Activated naive CD4-positive, alpha-beta T cell treated with anti-CD3 and anti-CD28 coated beads, Interleukin-2, amount 50 U/mL, for 24 hours (primary cell): Measurements from ENCODE around the gene AOC1.
A peak's percentile ranks its signal among the peaks of the same experiment; 100 is the strongest.
"Not testable (repeated sequence)": the region's sequence is repeated elsewhere in the genome, so short reads cannot be mapped to it uniquely, and the experiment has no call there.

Source experiments
- H3K27ac Mint-ChIP-seq: one replicate; pipeline ENCODE4 v1.8.0; 2021; ENCODE audit warnings: mild to moderate bottlenecking, mixed read lengths
- H3K27me3 Mint-ChIP-seq: one replicate; pipeline ENCODE4 v1.8.0; 2021; ENCODE audit warnings: mixed read lengths
- H3K36me3 Mint-ChIP-seq: one replicate; pipeline ENCODE4 v1.8.0; 2021; ENCODE audit warnings: mixed read lengths
- H3K4me1 Mint-ChIP-seq: one replicate; pipeline ENCODE4 v1.8.0; 2021; ENCODE audit warnings: mixed read lengths
- H3K4me3 Mint-ChIP-seq: one replicate; pipeline ENCODE4 v1.8.0; 2021; ENCODE audit warnings: mild to moderate bottlenecking, mixed read lengths
- H3K9me3 Mint-ChIP-seq: one replicate; pipeline ENCODE4 v1.8.0; 2021; ENCODE audit warnings: mixed read lengths

Gene AOC1

GRCh38 chr7:150897502-150898474 lies 45.5 kb downstream of the AOC1 start:
- Mint-ChIP-seq H3K9me3 (no peaks in the 10 kb centered on the region), H3K4me3 (no peak overlapping the region), H3K36me3 (peaks cover 2% of the 10 kb centered on the region), H3K4me1 (peaks cover 8% of the 10 kb centered on the region), H3K27ac (no peak overlapping the region), H3K27me3 (peaks cover 30% of the 10 kb centered on the region)

- Mint-ChIP-seq H3K4me1 (peaks cover 8% of the 10 kb centered on the region), H3K4me3 (no peak overlapping the region), H3K27me3 (peaks cover 31% of the 10 kb centered on the region)
Measured at GRCh38 chr7:150898475-150899011, 46.2 kb downstream of the AOC1 start.

DNA sequence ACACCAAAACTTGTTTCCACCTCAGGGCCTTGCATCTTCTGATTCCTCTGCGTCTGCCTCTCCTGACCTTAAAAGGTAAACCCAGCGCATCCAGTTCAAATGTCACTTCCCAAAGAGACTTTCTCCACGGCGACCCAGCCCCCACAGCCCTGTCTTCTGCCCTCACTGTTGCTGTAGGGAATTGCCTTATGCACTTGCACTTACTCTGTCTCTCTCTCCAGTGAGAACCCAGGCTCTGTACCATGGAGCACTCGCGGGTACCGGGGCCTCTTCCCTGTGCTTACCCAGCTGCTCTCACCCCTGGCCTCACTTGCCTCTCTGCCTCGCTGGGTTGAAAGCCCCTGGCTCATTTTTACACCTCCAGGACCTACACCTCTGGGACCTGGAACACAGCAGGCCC lies 48.4 kb downstream of the AOC1 start:
- H3K4me3 Mint-ChIP-seq, result no peak overlapping the region
- H3K9me3 Mint-ChIP-seq, result no peaks in the 10 kb centered on the region
- H3K4me1 Mint-ChIP-seq, result peaks cover 8% of the 10 kb centered on the region
- no peaks in the 10 kb centered on the region for H3K36me3 Mint-ChIP-seq
- H3K27ac Mint-ChIP-seq, result no peak overlapping the region
- peaks cover 31% of the 10 kb centered on the region for H3K27me3 Mint-ChIP-seq

More at GRCh38 chr7:150898475-150899011, 46.2 kb downstream of the AOC1 start:
- peaks cover 2% of the 10 kb centered on the region for H3K36me3 Mint-ChIP-seq
- H3K9me3 Mint-ChIP-seq, result no peaks in the 10 kb centered on the region
- no peak overlapping the region for H3K27ac Mint-ChIP-seq

DNA sequence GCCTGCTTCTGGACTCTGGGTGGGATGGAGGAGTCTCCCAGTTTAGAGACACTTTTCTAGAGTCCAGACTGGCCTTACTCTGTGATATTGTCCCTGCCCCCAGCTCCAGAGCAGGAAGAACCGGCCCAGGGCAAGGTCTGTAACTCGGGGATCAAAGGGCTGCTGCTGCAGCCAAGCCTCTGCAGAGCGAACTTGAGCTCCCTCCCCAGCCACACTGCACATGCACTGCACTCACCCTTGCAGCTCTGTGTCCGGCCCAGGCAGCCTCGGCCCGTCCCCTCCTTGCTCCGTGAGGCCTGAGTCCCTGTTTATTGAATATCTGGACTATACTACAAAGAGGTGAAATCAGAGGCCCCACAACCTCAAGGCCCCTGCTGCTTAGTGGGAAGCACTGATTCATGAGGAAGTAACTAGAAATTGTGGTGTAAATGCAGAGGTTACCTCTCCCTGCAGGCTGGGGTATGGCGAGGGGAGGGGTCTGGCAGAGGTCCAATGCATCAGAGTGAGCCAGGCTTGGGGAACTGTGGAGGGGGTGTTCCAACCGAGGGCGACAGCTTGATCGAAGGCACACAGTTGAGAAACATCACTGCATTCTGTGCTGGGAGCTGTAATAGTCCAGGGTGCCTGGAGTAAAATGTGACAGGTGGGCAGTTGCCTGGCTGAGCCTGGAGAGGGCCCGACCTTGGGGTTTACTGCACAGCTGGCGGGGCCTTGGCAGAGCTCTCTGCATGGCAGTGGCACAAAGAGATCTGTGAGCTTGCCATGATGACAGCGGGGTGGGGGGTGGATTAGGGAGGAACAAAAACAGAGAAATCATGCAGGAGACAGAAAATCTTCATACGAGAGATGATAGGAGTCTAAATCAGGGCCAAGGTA lies 49.1 kb downstream of the AOC1 start:
- no peak overlapping the region for H3K4me3 Mint-ChIP-seq
- peaks cover 8% of the 10 kb centered on the region for H3K4me1 Mint-ChIP-seq
- no peaks in the 10 kb centered on the region for H3K9me3 Mint-ChIP-seq
- peaks cover 28% of the 10 kb centered on the region for H3K27me3 Mint-ChIP-seq
- H3K27ac Mint-ChIP-seq, result no peak overlapping the region
- no peaks in the 10 kb centered on the region for H3K36me3 Mint-ChIP-seq

DNA sequence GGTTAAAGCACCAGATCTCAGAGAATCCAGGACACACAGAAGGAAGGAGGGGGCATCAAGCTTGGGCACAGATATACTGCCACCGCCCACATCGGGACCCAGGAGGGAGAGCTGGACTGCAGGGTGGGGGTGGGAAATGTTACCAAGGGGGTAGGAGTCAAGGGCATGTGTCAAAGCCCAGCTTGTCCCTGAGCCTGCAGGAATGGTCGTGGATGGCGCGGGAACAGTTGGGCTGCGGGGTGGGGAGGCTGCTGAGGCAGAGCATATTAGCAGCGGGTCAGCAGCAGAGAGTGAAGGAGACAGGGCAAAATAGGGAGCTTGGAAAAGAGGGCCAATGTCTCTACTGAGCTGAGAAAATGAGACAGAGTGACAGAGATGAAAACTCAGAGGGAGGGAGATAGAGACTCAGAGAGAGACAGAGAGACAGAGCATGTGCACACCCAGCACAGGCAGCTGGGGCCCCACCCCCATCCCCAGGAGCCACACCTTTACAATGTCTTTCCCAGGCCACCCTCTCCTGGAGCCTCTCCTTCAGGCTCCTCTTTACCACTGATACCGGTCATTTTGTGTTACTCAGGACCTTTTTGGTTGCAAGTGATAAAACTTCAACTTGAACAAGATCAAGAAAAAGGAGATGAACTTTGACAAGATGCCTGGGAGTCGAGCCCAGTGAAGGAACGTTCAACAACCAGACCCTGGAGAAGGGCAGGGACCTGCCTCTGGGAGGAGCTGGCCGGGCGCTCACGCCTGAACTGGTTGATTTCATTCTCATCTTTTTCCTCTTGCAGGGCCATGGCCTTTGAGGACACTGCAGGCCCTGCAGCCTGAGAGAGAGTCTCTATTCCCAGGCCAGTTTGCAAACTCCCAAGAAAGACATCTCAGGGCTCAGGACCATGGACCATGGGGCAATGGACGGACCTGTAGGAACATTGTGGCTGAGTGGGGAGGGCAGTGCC lies 50.0 kb downstream of the AOC1 start:
- H3K27me3 Mint-ChIP-seq, result peaks cover 24% of the 10 kb centered on the region
- no peaks in the 10 kb centered on the region for H3K9me3 Mint-ChIP-seq
- H3K27ac Mint-ChIP-seq, result no peak overlapping the region
- peaks cover 1% of the 10 kb centered on the region for H3K36me3 Mint-ChIP-seq
- H3K4me1 Mint-ChIP-seq, result peaks cover 8% of the 10 kb centered on the region
- no peak overlapping the region for H3K4me3 Mint-ChIP-seq

DNA sequence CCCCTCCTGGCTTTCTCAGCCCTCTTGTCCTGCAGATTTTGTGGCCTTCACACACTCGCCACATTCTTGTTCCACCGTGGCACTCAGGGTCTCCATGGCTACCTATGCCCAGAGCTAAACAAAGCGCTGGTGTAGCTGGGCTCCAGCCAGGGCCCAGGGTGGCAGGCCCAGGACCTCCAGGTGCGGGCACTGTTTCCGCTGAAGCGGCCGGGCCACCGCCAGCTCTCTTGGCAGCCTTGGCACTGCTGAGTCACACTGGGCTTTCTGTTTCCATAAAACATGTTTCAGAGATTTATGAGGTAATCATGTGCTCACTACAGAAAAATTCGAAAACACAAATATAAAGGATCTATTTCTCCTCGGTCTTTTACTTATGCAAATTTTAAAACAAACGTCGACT lies 51.3 kb downstream of the AOC1 start:
- Mint-ChIP-seq H3K36me3 (peaks cover 1% of the 10 kb centered on the region), H3K4me3 (no peak overlapping the region), H3K27ac (no peak overlapping the region), H3K9me3 (no peaks in the 10 kb centered on the region), H3K27me3 (peaks cover 19% of the 10 kb centered on the region), H3K4me1 (peaks cover 4% of the 10 kb centered on the region)

- Mint-ChIP-seq H3K27me3 (peaks cover 17% of the 10 kb centered on the region), H3K9me3 (no peaks in the 10 kb centered on the region), H3K4me1 (peaks cover 5% of the 10 kb centered on the region), H3K27ac (no peak overlapping the region), H3K4me3 (no peak overlapping the region), H3K36me3 (peaks cover 1% of the 10 kb centered on the region)
Measured at GRCh38 chr7:150904011-150904909, 51.9 kb downstream of the AOC1 start.

- Mint-ChIP-seq H3K4me3 (no peak overlapping the region), H3K4me1 (peaks cover 9% of the 10 kb centered on the region), H3K36me3 (peaks cover 1% of the 10 kb centered on the region), H3K27me3 (peaks cover 7% of the 10 kb centered on the region), H3K27ac (no peak overlapping the region), H3K9me3 (no peaks in the 10 kb centered on the region)
Measured at GRCh38 chr7:150908173-150908572, 55.9 kb downstream of the AOC1 start.

- H3K9me3 Mint-ChIP-seq, result no peaks in the 10 kb centered on the region
- peaks cover 1% of the 10 kb centered on the region for H3K36me3 Mint-ChIP-seq
- H3K27ac Mint-ChIP-seq, result peak overlapping the region; percentile 9
- H3K4me3 Mint-ChIP-seq, result peak overlapping the region; percentile 23
- H3K4me1 Mint-ChIP-seq, result peaks cover 9% of the 10 kb centered on the region
- peaks cover 2% of the 10 kb centered on the region for H3K27me3 Mint-ChIP-seq
Measured at GRCh38 chr7:150909200-150909995, 57.1 kb downstream of the AOC1 start.

DNA sequence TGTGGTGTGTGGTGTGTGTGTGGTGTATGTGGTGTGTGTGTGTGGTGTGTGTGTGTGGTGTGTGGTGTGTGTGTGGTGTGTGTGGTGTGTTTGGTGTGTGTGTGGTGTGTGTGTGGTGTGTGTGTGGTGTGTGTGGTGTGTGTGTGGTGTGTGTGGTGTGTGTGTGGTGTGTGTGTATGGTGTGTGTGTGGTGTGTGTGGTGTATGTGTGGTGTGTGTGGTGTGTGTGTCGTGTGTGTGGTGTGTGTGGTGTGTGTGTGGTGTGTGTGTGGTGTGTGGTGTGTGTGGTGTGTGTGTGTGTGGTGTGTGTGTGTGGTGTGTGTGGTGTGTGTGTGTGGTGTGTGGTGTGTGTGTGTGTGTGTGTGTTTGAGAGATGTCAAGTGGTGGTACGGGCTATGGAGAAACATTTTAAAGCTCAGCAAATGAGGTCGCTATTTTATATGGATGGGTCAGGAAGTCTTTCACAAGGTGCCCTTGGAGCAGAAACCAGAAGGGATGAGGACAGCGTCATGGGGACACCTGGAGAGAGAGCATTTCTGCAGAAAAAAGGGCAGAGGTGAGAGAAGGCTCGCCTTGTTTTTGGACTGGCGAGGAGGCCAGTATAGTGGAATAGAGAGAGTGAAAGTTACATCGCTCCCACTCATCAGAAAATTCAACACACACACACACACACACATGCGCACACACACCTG lies 58.1 kb downstream of the AOC1 start:
- not testable (repeated sequence) for H3K9me3 Mint-ChIP-seq, H3K27me3 Mint-ChIP-seq, H3K27ac Mint-ChIP-seq, H3K36me3 Mint-ChIP-seq, H3K4me3 Mint-ChIP-seq, H3K4me1 Mint-ChIP-seq

DNA sequence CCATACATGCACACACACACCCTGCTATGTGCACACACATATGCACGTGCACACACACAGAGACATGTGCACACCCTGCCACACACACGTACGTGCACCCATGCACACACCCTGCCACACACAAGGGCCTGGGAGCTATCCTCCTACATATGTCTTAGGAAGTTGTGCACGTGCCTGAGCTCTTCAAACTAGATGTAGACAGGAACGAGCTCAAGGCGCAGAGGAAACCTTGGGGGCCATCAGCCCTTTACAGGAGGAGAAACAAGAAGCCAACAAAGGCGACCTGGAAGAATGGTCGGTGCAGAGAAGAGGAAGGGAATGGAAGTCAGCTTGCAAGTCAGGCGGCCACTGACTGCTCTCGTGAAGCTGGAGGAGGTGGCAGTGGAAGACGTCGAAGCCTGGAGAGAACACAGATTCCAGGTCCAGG lies 58.7 kb downstream of the AOC1 start:
- Mint-ChIP-seq H3K27ac (no peak overlapping the region), H3K4me1 (peaks cover 9% of the 10 kb centered on the region), H3K4me3 (no peak overlapping the region), H3K36me3 (peaks cover 1% of the 10 kb centered on the region), H3K9me3 (no peaks in the 10 kb centered on the region), H3K27me3 (no peaks in the 10 kb centered on the region)
